SH-SY5Y (cell line): Measurements from ENCODE around the gene DLG1.

Experiments used
- GATA2 ChIP-seq: IDR thresholded peaks from 2 replicates; pipeline ENCODE4 v1.6.1; 2011; ENCODE audit warnings: mild to moderate bottlenecking, low read depth, low read length
- GATA3 ChIP-seq: IDR thresholded peaks from 2 replicates; pipeline ENCODE4 v1.6.1; 2011; ENCODE audit warnings: low read depth, mild to moderate bottlenecking, low read length, moderate library complexity

GRCh38 chr3:197205675-197206074 lies 92.7 kb downstream of the DLG1 start:
- TF ChIP-seq GATA3 (no peak), GATA2 (no peak)
